Measurements from ENCODE around the gene ZNF777.

Gene ZNF777

GRCh38 chr7:149476791-149477190 lies 15.9 kb upstream of the ZNF777 start:
- DNase-seq: no peak

- DNase-seq: no peak
Measured at GRCh38 chr7:149475121-149476045, 14.5 kb upstream of the ZNF777 start.

DNA sequence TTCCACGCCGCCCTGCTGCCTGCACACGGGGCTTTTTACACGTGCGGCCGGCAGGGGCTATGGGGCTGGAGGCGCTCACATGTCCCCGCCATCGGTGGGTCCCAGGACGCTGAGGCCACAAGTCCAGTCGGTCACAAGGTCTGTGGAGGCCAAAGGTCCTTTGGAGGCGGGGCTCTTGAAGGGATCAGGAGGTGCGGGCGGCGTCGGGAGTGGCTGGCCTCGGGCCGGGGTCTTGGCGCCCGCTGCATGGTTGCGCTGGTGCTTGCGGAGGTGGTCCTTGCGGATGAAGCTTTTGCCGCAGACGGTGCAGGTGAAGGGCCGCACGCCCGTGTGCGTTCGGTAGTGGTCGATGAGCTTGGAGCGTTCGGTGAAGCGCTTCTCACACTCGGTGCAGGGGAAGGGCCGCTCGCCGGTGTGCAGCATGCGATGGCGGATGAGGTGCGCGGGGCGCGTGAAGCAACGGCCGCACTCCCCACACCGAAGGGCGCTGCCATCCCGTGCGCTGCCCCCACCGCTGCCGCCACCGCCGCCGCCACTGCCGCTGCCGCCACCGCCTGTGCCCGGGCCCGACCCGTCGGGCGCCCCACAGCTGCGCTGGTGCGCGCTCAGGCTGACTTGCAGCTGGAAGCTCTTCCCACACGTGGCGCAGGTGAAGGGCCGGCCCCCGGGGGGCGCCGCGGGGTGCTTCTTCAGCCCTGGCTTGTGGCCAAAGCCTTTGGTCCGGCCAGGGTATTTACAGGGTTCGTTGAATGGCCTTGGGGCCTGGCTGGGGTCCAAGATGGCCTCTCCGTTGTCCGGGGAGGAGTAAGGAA lies 13.7 kb upstream of the ZNF777 start:
- no peak for DNase-seq

DNA sequence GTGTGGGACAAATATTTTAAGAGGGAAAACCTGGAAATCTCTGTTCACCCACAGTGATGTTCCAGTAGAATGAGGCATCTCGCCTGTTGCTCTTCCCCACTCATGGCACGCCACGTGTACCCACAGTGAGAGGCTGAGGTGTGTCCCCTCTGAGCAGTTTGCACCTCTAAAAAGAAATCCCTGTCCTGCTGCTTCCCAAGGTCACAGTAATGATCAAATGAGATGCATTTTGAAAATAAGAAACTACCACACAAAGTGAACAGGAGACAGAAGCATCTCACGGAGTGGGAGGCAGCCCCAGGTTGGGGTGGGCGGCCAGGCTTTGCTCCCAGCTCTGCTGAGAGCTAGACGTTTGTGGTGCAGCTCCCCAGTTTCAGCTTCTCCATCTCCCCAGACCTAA lies 12.4 kb upstream of the ZNF777 start:
- no peak for DNase-seq

DNA sequence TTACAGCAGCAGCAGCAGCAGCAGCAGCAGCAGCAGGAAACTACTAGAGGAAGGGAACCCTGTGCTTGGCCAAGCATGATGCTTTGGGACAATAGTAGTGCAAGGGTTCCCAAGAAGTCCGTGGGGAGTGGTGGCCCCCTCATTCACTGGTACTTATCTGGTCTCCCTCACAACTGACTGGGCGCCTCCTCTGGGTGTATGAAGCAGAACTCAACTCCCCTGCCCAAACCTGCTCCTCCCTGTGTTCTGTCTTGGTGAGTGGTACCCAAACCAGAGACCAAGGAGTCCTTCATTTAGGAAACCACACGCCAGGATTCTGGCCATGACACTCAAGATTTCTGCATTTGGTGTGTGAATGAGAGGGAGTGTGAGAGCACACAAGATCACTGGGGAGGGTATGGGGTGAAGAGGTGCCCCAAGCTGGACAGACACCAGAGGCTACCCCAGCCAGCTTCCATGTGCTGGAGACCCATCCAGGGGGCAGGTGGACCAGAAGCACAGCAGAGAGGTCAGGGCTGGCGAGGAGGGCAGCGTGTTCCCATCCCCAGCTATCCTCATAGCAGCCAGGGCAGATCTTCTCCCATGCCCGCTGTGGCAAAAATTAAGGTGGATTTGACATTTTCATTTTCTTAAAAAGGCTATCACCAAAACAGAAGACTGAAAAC lies 10.6 kb upstream of the ZNF777 start:
- DNase-seq: no peak

GRCh38 chr7:149469806-149470205 lies 8.9 kb upstream of the ZNF777 start:
- DNase-seq: no peak

DNA sequence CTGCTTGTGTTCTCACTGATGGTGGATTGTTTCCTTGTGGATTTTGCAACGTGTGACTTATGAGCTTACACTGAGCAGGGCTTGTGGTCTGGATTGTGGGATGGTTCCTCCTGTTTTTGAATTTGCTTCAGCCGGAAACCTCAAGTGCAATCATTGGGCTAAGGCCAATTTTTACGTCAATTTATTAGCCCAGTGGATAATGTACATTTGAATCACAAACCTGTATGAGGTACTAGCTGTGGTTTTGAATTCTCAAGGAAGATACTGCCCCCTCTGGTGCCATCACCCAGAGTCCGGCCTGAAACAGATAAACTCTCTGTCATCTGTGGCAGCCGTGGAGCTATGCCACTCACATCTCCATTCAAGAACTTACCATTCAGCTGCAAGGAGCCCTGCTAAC lies 7.3 kb upstream of the ZNF777 start:
- no peak for DNase-seq

GRCh38 chr7:149467321-149467859 lies 6.5 kb upstream of the ZNF777 start:
- no peak for DNase-seq

GRCh38 chr7:149466364-149466763 lies 5.5 kb upstream of the ZNF777 start:
- DNase-seq: no peak

DNA sequence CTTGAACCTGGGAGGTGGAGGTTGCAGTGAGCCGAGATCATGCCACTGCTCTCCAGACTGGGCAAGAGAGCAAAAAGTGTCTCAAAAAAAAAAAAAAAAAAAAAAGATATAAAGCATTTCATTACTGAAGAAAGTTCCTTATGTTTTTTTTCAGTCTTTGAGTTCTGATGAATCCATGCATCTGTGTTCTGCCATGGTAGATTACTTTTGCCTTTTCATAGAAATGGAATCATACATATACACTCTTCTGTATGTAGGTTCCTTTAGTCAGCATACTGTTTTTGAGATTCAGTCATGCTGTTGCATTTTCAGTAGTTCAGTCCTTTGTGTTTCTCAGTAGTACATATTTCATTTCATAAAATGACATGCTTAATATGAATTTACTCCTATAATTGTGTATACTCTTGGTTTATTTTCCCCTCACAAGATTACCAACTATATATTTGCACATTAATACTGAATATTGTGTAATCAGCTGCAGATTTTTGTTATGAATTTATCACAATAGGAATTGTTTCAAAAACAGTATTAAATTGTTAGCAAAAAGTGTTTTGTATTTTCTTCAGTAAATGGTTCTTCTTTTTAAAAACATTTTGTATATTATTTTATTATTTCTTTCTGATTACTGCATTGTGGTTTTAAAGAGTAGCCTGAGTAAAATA lies 2.8 kb upstream of the ZNF777 start:
- DNase-seq: no peak

DNA sequence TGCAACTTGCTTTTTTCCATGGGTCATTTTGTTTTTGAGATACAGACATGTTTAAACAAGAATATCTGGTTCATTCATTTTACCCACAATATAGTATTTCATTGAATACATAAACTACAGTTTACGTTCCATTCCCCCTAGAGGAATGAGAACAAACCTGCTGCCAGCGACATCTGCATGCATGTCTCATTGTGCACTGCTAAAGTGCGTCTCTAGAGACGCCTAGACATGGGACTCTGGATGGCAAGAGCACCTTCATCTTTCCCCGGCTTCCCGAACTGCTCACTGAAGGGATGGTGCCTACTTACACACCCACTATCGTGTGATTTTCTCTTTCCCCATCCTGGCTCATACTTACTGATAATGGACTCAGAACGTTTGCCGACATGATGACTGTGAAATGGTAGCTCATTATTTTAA lies 1.2 kb upstream of the ZNF777 start:
- DNase-seq: no peak

GRCh38 chr7:149459540-149460452 lies 1.1 kb downstream of the ZNF777 start:
- no peak for DNase-seq

- DNase-seq: no peak
Measured at GRCh38 chr7:149459201-149459539, 1.7 kb downstream of the ZNF777 start.

DNA sequence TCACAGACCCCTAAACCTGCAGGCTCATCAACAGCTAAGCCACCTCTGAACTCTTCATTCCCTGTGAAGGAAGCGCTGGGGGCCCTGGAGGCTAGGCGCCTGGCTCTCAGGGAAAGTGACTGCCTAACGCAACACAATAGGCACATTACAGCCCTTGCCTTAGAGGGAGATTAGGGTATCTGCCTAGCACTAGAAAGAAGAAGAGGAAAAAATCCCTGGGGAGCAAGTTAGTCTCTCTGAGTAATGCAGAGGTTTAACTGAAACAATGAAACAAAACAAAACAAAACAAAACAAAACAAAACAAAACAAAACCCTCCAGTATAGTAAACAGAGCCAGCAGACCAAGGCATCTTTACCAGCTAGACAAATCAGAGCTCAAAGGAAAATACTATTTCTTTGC lies 2.6 kb downstream of the ZNF777 start:
- no peak for DNase-seq

- no peak for DNase-seq
Measured at GRCh38 chr7:149457766-149458165, 3.1 kb downstream of the ZNF777 start.

DNA sequence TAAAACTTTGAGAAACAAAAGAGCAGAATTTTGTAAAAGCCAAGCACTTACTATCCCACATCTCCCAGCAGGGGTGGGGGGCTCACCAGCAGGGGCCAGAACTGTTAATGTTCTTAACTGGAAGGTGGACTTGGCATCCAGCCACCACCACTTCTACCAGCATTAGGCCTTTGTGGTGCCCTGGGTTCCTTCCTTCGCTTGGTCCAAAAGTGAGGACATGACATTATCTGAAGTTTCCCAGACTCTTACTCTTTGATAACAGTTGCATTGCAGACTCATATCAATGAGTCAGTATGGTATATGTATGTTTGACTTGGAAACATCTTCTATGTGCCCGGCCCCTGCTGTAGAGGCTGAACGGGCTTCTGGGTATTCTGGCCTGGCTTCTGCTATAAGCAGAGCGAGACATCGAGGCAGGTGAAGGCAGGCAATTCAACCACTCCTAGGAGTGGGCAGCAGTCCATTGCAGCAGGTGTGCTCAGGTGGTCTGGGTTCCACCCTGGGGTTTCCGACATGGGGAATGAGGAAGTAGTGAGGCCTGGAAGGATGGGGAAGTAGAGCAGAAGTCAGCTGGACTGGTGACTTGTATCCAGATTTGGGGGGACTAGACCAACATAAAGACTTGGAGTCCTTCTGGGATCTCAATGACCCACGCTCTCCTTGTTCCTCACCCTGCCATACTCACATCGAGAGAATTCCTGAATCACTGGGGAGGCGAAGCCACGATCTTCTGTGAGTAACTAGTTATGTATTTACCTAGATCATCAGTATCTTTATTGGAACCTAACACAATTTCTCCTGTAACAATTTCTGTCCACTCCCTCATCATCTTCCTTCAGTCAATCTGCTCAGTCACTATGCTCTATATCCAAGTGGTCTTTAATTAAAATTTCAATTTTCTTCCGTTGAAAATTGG lies 4.1 kb downstream of the ZNF777 start:
- DNase-seq: no peak

DNA sequence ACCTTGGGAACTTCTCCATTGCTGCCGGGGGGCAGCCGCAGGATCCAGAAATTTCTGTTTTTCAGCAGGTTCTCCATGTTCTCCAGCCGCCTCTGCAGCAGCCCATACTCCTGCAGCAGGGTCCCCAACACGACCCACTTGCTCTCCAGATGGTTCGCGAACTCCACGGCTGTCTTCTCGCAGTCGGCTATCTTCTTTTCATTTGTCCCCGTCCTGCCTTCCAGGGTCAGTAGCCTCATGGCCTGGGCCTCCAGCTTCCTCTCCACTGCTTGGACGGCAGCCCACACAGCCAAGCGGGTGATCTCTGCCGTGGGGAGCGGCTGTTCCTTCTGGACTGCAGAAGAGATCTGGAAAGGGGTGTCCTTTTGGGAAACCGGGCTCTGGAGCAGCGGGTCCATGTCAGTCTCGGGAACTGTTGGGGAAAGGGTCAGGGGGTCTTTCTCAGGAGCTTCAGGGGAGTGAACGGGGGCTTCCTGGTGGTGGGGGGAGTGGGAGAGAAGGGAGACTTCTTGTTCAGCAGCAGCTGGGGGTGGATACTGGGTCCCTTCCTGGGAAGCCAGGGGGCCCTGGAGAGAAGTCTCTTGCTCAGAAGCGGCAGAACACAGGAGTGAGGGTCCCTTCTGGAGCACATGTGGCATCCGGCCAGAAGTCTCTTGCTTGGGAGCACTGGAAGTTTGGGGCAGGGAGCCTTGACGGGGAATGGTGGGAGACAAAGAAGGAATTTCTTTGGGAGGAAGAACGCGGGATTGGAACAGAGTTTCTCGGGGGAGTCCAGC lies 5.5 kb downstream of the ZNF777 start:
- DNase-seq: no peak

DNA sequence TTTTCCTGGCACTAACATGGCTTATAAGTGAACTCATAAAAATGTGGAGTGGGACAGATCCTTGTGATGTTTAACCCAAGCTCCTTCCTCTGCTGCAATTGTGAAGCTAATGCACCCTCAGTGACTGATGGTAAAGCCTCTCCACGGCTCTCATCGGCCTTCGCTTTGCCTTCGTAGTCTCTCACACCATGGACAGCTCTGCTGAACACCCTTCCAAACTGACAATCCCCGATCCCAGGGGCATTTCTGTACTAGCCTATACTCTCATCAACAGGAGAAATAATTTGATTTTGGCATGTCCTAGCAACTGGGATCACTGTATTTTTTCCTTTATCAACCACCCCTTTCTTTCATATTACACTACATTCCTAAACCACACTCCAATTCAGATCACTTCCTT lies 6.1 kb downstream of the ZNF777 start:
- DNase-seq: no peak

GRCh38 chr7:149454006-149454405 lies 6.9 kb downstream of the ZNF777 start:
- no peak for DNase-seq

DNA sequence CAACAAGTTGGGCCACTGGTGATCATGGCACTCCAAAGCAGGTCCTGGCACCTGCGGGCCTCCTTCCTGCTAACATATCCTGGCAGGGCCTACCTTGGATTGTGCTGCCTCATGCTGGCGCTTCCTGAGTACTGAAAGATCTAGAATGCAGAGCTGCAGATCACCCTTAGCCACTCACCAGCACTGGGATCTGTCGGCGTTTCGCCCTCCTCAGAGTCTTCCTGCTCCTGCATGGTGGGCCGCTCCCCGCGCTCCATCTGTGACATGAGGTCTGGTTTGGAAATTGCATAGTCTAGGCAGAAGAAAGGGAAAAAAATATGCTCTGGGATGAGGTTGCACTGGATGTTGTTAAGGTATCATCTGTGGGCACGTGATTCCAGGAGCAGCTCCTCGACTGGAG lies 10.0 kb downstream of the ZNF777 start:
- DNase-seq: no peak
